Hepatocyte (in vitro differentiated cells): ENCODE data around the gene CCL1.

Experiments used
- EZH2 ChIP-seq: fragments of 200-600 bp; sonication (generic); IDR thresholded peaks from 2 replicates; pipeline ENCODE4 v1.6.1; 2016; ENCODE audit warnings: antibody characterized with exemption, mild to moderate bottlenecking, borderline replicate concordance
- EZH2phosphoT487 ChIP-seq: fragments of 200-600 bp; sonication (generic); IDR thresholded peaks from one replicate; pipeline ENCODE4 v1.6.1; 2018; ENCODE audit warnings: antibody characterized with exemption, mild to moderate bottlenecking, low read depth, moderate library complexity; ENCODE audit not compliant: unreplicated experiment, severe bottlenecking
- TF ChIP-seq, protein P1 (sequence below): fragments of 200-600 bp; sonication (generic); IDR thresholded peaks from 2 replicates; pipeline ENCODE4 v1.5.1; 2016; ENCODE audit warnings: antibody characterized with exemption, mild to moderate bottlenecking; ENCODE audit not compliant: poor library complexity

GRCh38 chr17:34384822-34385605 is 22.0 kb upstream of the CCL1 start:
- TF ChIP-seq, protein P1, sequence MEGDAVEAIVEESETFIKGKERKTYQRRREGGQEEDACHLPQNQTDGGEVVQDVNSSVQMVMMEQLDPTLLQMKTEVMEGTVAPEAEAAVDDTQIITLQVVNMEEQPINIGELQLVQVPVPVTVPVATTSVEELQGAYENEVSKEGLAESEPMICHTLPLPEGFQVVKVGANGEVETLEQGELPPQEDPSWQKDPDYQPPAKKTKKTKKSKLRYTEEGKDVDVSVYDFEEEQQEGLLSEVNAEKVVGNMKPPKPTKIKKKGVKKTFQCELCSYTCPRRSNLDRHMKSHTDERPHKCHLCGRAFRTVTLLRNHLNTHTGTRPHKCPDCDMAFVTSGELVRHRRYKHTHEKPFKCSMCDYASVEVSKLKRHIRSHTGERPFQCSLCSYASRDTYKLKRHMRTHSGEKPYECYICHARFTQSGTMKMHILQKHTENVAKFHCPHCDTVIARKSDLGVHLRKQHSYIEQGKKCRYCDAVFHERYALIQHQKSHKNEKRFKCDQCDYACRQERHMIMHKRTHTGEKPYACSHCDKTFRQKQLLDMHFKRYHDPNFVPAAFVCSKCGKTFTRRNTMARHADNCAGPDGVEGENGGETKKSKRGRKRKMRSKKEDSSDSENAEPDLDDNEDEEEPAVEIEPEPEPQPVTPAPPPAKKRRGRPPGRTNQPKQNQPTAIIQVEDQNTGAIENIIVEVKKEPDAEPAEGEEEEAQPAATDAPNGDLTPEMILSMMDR, result no peak
- TF ChIP-seq EZH2, result no peak
- no peak for TF ChIP-seq EZH2phosphoT487
